Left colon (tissue), 2 donors: ENCODE measurements around the gene CDRT15L2. TPM values are rescaled to one million over a fixed set of nuclear protein-coding genes. Genes with fewer than 3 reads are reported as not detected.
"Not testable (repeated sequence)": the region's sequence is repeated elsewhere in the genome, so short reads cannot be mapped to it uniquely, and the experiment has no call there.

ENCODE experiments used
- ATAC-seq: fragments of 200-7000 bp; cut with Tn5 transposase; one replicate; pipeline ENCODE4 v1.9.1; 2020; ENCODE audit warnings: mild to moderate bottlenecking, moderate library complexity
- DNase-seq, 2 donors: peaks; one replicate each; pipeline ENCODE4 v3.0.0-alpha.2; 2020
- intact Hi-C, 2 donors: fragments of 100-400 bp; cut with DNase I in 1 of 2; cut with micrococcal nuclease in 1 of 2; formaldehyde crosslinking; loops; one replicate each; pipeline versions ENCODE4 v1.11.2 to v1.14.0; 2022; cut with DNase I, micrococcal nuclease
- long read RNA-seq: library from polyadenylated mRNA; unstranded; transcript quantifications from one replicate; pipeline ENCODE4 v2.0.0, GENCODE V29; 2021
- total RNA-seq, 2 donors: library from RNA; stranded (reverse); fragmentation: NEBNext Ultra II Directional; extraction: Animal tissue kit (Norgen Biotek cat#: 25700); gene quantifications; one replicate each; pipeline ENCODE4 v1.2.1, GENCODE V29; 2021
- donor health status: DM: no; HTN: no; CAD: no.
- donor health status: DM: yes; HTN: yes; CAD: no.

Gene CDRT15L2
- total RNA-seq: not detected
- long read RNA-seq: 0 reads

GRCh38 chr17:20579424-20579823 lies at the start of gene CDRT15L2:
TSS of gene CDRT15L2 (plus strand) at chr17:20579724. CDS start at chr17:20579744, 20 bp downstream.
- ATAC-seq, DNase-seq, intact Hi-C loops: not testable (repeated sequence)

GRCh38 chr17:20530104-20530503 lies 49.4 kb upstream of the CDRT15L2 start:
- intact Hi-C loops, ATAC-seq, DNase-seq: not testable (repeated sequence)

GRCh38 chr17:20532544-20533090 lies 46.9 kb upstream of the CDRT15L2 start:
- DNase-seq, intact Hi-C loops: not testable (repeated sequence)
- peak; percentile 69 for ATAC-seq

- ATAC-seq, DNase-seq, intact Hi-C loops: not testable (repeated sequence)
Measured at GRCh38 chr17:20533206-20533605, 46.3 kb upstream of the CDRT15L2 start.

GRCh38 chr17:20534711-20535550 lies 44.6 kb upstream of the CDRT15L2 start:
- ATAC-seq, DNase-seq, intact Hi-C loops: not testable (repeated sequence)

GRCh38 chr17:20540414-20540813 lies 39.1 kb upstream of the CDRT15L2 start:
- intact Hi-C loops, ATAC-seq, DNase-seq: not testable (repeated sequence)

GRCh38 chr17:20540865-20541264 lies 38.7 kb upstream of the CDRT15L2 start:
- intact Hi-C loops, DNase-seq: not testable (repeated sequence)
- ATAC-seq: peak; percentile 24

- peak; percentile 100 for ATAC-seq
- DNase-seq, intact Hi-C loops: not testable (repeated sequence)
Measured at GRCh38 chr17:20541853-20542546, 37.5 kb upstream of the CDRT15L2 start.

GRCh38 chr17:20547923-20548322 lies 31.6 kb upstream of the CDRT15L2 start:
- intact Hi-C loops, DNase-seq, ATAC-seq: not testable (repeated sequence)

- DNase-seq, ATAC-seq, intact Hi-C loops: not testable (repeated sequence)
Measured at GRCh38 chr17:20552920-20553319, 26.6 kb upstream of the CDRT15L2 start.

GRCh38 chr17:20554728-20555127 lies 24.8 kb upstream of the CDRT15L2 start:
- intact Hi-C loops, ATAC-seq: not testable (repeated sequence)

GRCh38 chr17:20555135-20556010 lies 24.2 kb upstream of the CDRT15L2 start:
- DNase-seq, ATAC-seq, intact Hi-C loops: not testable (repeated sequence)

More at GRCh38 chr17:20554728-20555127, 24.8 kb upstream of the CDRT15L2 start:
- DNase-seq: not testable (repeated sequence)

GRCh38 chr17:20558096-20558495 lies 21.4 kb upstream of the CDRT15L2 start:
- DNase-seq, intact Hi-C loops, ATAC-seq: not testable (repeated sequence)

- intact Hi-C loops, DNase-seq, ATAC-seq: not testable (repeated sequence)
Measured at GRCh38 chr17:20559018-20559417, 20.5 kb upstream of the CDRT15L2 start.

- ATAC-seq: no peak
- intact Hi-C loops: no loop called here
- no peak for DNase-seq
Measured at GRCh38 chr17:20562587-20562986, 16.9 kb upstream of the CDRT15L2 start.

GRCh38 chr17:20565245-20565644 lies 14.3 kb upstream of the CDRT15L2 start:
- DNase-seq, intact Hi-C loops, ATAC-seq: not testable (repeated sequence)

- ATAC-seq: no peak
- intact Hi-C loops: no loop called here
Measured at GRCh38 chr17:20565711-20566110, 13.8 kb upstream of the CDRT15L2 start.

GRCh38 chr17:20566736-20567135 lies 12.8 kb upstream of the CDRT15L2 start:
- DNase-seq, intact Hi-C loops, ATAC-seq: not testable (repeated sequence)

More at GRCh38 chr17:20565711-20566110, 13.8 kb upstream of the CDRT15L2 start:
- no peak for DNase-seq
